ENCODE measurements around the gene NLRC3. TPM values are rescaled to one million over a fixed set of nuclear protein-coding genes. Genes with fewer than 3 reads are reported as not detected.

Gene NLRC3
- total RNA-seq, 1 experiment from 2014 or later: 0.15 TPM

DNA sequence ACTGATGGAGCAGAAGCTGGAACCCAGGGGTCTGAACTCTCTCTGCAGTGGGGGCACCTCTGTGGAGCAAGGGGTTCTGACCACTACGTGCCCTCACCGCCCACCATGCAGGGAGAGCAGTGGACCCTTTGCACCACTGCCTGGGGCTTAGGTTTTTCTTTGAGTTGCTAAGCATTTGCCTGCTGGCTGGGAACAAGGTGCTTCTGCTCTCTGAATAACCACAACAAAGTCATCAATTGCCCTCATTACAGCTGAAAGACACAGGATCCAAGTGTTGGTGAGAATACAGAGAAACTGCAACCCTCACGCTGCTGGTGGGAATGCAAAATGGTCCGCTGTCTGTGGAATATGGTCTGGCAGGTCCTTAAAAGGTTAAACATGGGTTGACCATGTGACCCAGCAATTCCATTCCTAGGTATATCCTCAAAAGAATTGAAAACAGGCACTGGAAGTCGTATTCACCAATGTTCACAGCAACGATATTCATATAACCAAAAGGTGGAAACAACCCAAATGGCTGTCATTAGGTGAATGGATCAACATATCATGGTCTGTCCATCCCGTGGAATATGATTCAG lies 22.8 kb downstream of the NLRC3 start:
- no peak overlapping the region for H3K9ac ChIP-seq (ENCODE audit: low read length)
- no peak overlapping the region for H3K4me3 ChIP-seq (replicated peaks in 1 of 2; ENCODE audit: low read depth in 1 of 2, low read length in 2 of 2)
- no peaks in the 10 kb centered on the region for H4K20me1 ChIP-seq (ENCODE audit: insufficient read depth)
- POLR2A ChIA-PET: no interaction called here
- TF ChIP-seq EGR1 (IDR thresholded peaks at IDR 0.05; ENCODE audit: low read depth) (no peak), POLR2A (IDR thresholded peaks at IDR 0.05; ENCODE audit: borderline replicate concordance, extremely low read depth, insufficient read depth, insufficient read length) (no peak), SRF (IDR thresholded peaks at IDR 0.05; ENCODE audit: low read depth) (no peak), ZNF274 (IDR thresholded peaks at IDR 0.05; ENCODE audit: low read depth, low read length) (no peak), EZH2phosphoT487 (IDR thresholded peaks at IDR 0.05; ENCODE audit: borderline replicate concordance) (no peak), FOSL1 (IDR thresholded peaks at IDR 0.05; ENCODE audit: low read depth) (no peak), ZFX (IDR thresholded peaks at IDR 0.05) (no peak), EZH2 (IDR thresholded peaks at IDR 0.05) (no peak), ELF1 (IDR thresholded peaks at IDR 0.05; ENCODE audit: borderline replicate concordance, low read depth) (no peak)
- TF ChIP-seq, protein P1, sequence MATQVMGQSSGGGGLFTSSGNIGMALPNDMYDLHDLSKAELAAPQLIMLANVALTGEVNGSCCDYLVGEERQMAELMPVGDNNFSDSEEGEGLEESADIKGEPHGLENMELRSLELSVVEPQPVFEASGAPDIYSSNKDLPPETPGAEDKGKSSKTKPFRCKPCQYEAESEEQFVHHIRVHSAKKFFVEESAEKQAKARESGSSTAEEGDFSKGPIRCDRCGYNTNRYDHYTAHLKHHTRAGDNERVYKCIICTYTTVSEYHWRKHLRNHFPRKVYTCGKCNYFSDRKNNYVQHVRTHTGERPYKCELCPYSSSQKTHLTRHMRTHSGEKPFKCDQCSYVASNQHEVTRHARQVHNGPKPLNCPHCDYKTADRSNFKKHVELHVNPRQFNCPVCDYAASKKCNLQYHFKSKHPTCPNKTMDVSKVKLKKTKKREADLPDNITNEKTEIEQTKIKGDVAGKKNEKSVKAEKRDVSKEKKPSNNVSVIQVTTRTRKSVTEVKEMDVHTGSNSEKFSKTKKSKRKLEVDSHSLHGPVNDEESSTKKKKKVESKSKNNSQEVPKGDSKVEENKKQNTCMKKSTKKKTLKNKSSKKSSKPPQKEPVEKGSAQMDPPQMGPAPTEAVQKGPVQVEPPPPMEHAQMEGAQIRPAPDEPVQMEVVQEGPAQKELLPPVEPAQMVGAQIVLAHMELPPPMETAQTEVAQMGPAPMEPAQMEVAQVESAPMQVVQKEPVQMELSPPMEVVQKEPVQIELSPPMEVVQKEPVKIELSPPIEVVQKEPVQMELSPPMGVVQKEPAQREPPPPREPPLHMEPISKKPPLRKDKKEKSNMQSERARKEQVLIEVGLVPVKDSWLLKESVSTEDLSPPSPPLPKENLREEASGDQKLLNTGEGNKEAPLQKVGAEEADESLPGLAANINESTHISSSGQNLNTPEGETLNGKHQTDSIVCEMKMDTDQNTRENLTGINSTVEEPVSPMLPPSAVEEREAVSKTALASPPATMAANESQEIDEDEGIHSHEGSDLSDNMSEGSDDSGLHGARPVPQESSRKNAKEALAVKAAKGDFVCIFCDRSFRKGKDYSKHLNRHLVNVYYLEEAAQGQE (IDR thresholded peaks at IDR 0.05; ENCODE audit: low read depth): no peak
- intact Hi-C loops (cut with micrococcal nuclease): no loop called here
- no peaks in the 10 kb centered on the region for H3K27me3 ChIP-seq (ENCODE audit: insufficient read depth, low read length)
- H3K9me2 ChIP-seq (ENCODE audit: insufficient read depth): no peaks in the 10 kb centered on the region
- CTCF ChIA-PET: no interaction called here
- ATAC-seq: no peak
- H3K36me3 ChIP-seq (ENCODE audit: control insufficient read depth in 1 of 2, insufficient read depth in 2 of 2, low read length in 2 of 2): no peaks in the 10 kb centered on the region
- no peaks in the 10 kb centered on the region for H3K79me2 ChIP-seq (ENCODE audit: insufficient read depth, low read length)
- H2AFZ ChIP-seq (ENCODE audit: low read depth, low read length, poor library complexity, severe bottlenecking): no peak overlapping the region
- no peaks in the 10 kb centered on the region for H3K4me1 ChIP-seq (ENCODE audit: control insufficient read depth in 1 of 2, insufficient read depth in 2 of 2, low read length in 2 of 2)
- no peak for DNase-seq (ENCODE audit: low read depth, low spot score)
- no peak overlapping the region for H3K4me2 ChIP-seq (ENCODE audit: low read length)
- no TSS peak for BruUV-seq (replicated peaks)
- no peaks in the 10 kb centered on the region for H3K9me3 ChIP-seq (ENCODE audit: control insufficient read depth in 1 of 2, insufficient read depth in 1 of 2, low read depth in 1 of 2, low read length in 2 of 2)
- H3K27ac ChIP-seq (ENCODE audit: low read depth, low read length): no peak overlapping the region
- RAD21 ChIA-PET (ENCODE audit: low non-redundant PET in 1 of 2, low total read pairs in 2 of 2, uncharacterized antibody in 2 of 2, unreplicated experiment in 2 of 2): no interaction called here
